Stomach (tissue), 9 donors: Measurements from ENCODE around the gene PRRX1. TPM values are rescaled to one million over a fixed set of nuclear protein-coding genes. Genes with fewer than 3 reads are reported as not detected.

ENCODE experiments used
- DNase-seq, 2 donors: peaks; one replicate each; pipeline versions ENCODE4 v3.0.0 to v3.0.0-alpha.2; 2013 to 2019
- H3K27ac ChIP-seq, 5 donors: fragments of 200-600 bp in 4 of 5; sonication (generic) in 4 of 5; one replicate each; pipeline ENCODE4 v1.5.1; 2013 to 2019; ENCODE audit warnings: mild to moderate bottlenecking in 1 of 5, moderate library complexity in 1 of 5
- H3K27me3 ChIP-seq, 3 donors: fragments of 200-600 bp; sonication (generic); one replicate each; pipeline ENCODE4 v1.5.1; 2017 to 2019; ENCODE audit warnings: mixed run types in 1 of 3
- H3K36me3 ChIP-seq, 4 donors: fragments of 200-600 bp; sonication (generic); 1 replicate in 3 of 4; 2 replicates in 1 of 4; pipeline ENCODE4 v1.5.1; 2016 to 2019
- H3K4me1 ChIP-seq, 4 donors: fragments of 200-600 bp; sonication (generic); one replicate each; pipeline ENCODE4 v1.5.1; 2016 to 2019
- H3K4me3 ChIP-seq, 4 donors: fragments of 200-600 bp; sonication (generic) in 3 of 4; one replicate each; pipeline ENCODE4 v1.5.1; 2016 to 2019; ENCODE audit warnings: mild to moderate bottlenecking in 1 of 4
- H3K9me3 ChIP-seq, 4 donors: fragments of 200-600 bp; sonication (generic); one replicate each; pipeline ENCODE4 v1.5.1; 2016 to 2019
- CTCF ChIP-seq, 7 experiments: fragments of 450-650 bp in 4 of 7; fragments of 200-600 bp in 3 of 7; sonication (generic) in 3 of 7; IDR thresholded peaks; one replicate each; pipeline ENCODE4 v1.5.1; 2016 to 2019; ENCODE audit warnings: antibody characterized with exemption in 7 of 7, control low read depth in 2 of 7, mild to moderate bottlenecking in 1 of 7
- EP300 ChIP-seq: sonication (generic); formaldehyde crosslinking; IDR thresholded peaks from one replicate; pipeline ENCODE4 v1.6.1; 2017; ENCODE audit warnings: antibody characterized with exemption
- POLR2A ChIP-seq, 4 donors: fragments of 450-650 bp; IDR thresholded peaks; one replicate each; pipeline ENCODE4 v1.6.1; 2016; ENCODE audit warnings: antibody characterized with exemption in 4 of 4, control low read depth in 2 of 4, mild to moderate bottlenecking in 1 of 4, moderate library complexity in 1 of 4
- POLR2AphosphoS5 ChIP-seq, 3 donors: sonication (generic); formaldehyde crosslinking; IDR thresholded peaks; one replicate each; pipeline ENCODE4 v1.6.1; 2016; ENCODE audit warnings: antibody characterized with exemption in 3 of 3
- WGBS, 5 donors: extraction: QIAGEN DNeasy Blood & Tissue Kit in 3 of 5; methylation state at CpG; one replicate each; pipeline versions ENCODE4 v1.1.5 to v1.1.7; 2013 to 2018; 5-methylcytosine and 5-hydroxymethylcytosine counted together
- intact Hi-C: fragments of 100-400 bp; cut with DNase I; formaldehyde crosslinking; loops from one replicate; pipeline ENCODE4 v1.15.1; 2023; ENCODE audit warnings: low total_unique reads
- polyA plus RNA-seq, 3 donors: library from polyadenylated mRNA; stranded (reverse); fragments of 200-250 nt; gene quantifications; one replicate each; pipeline ENCODE4 v1.2.3, GENCODE V29; 2013
- total RNA-seq, 5 donors: library from RNA; depleted of rRNA; stranded (reverse); fragments of >200 nt; gene quantifications; one replicate each; pipeline versions ENCODE4 v1.1.0 to v1.2.3, GENCODE V29; 2014 to 2016
- donor health status: healthy with polysubstance abuse.
- donor health status: Bipolar disorder and iron deficiency.
- donor health status: healthy.

The PRRX1 gene
- total and polyA plus RNA-seq, 8 donors, result 0.45 to 8.3 (median 1.3) TPM

GRCh38 chr1:170707959-170708655, 44.2 kb downstream of the PRRX1 start:
- Histone ChIP-seq H3K9me3 (no peaks in the 10 kb centered on the region), H3K27ac (peak overlapping the region in 2 of 5 donors; percentile 24 to 49), H3K36me3 (no peaks in the 10 kb centered on the region), H3K4me1 (no peaks in the 10 kb centered on the region), H3K27me3 (no peaks in the 10 kb centered on the region), H3K4me3 (no peak overlapping the region)
- no peak for TF ChIP-seq EP300
- DNase-seq, result no peak
- intact Hi-C loops, result no loop called here
- 70 to 78% (median 72%) methylated on average over 5 of the region's 5 CpGs for WGBS, 5 donors

- TF ChIP-seq POLR2AphosphoS5 (IDR thresholded peaks at IDR 0.05) (no peak), CTCF (IDR thresholded peaks at IDR 0.05) (no peak), POLR2A (IDR thresholded peaks at IDR 0.05) (no peak), EP300 (no peak)
Observed at GRCh38 chr1:170711682-170712081, 47.8 kb downstream of the PRRX1 start.

GRCh38 chr1:170714163-170714562, 50.2 kb downstream of the PRRX1 start:
- TF ChIP-seq CTCF (IDR thresholded peaks at IDR 0.05) (no peak), POLR2A (IDR thresholded peaks at IDR 0.05) (no peak), POLR2AphosphoS5 (IDR thresholded peaks at IDR 0.05) (no peak), EP300 (no peak)
- H3K36me3 ChIP-seq, result no peaks in the 10 kb centered on the region
- WGBS, 5 donors, result 80 to 87% (median 85%) methylated on average over 5 of the region's 5 CpGs
- intact Hi-C loops, result no loop called here
- no peaks in the 10 kb centered on the region for H3K9me3 ChIP-seq
- H3K4me3 ChIP-seq, result no peak overlapping the region
- no peak for DNase-seq
- H3K4me1 ChIP-seq, result no peaks in the 10 kb centered on the region
- no peaks in the 10 kb centered on the region for H3K27me3 ChIP-seq
- H3K27ac ChIP-seq, result no peak overlapping the region

More at GRCh38 chr1:170711682-170712081, 47.8 kb downstream of the PRRX1 start:
- intact Hi-C loops, result no loop called here
- Histone ChIP-seq H3K9me3 (no peaks in the 10 kb centered on the region), H3K27me3 (no peaks in the 10 kb centered on the region), H3K27ac (no peak overlapping the region), H3K4me3 (no peak overlapping the region), H3K36me3 (no peaks in the 10 kb centered on the region), H3K4me1 (no peaks in the 10 kb centered on the region)
- no peak for DNase-seq

GRCh38 chr1:170714938-170715337, 51.0 kb downstream of the PRRX1 start:
- 43 to 92% (median 90%) methylated on average over 1 of the region's 1 CpG for WGBS, 5 donors
- no peak for TF ChIP-seq POLR2A (IDR thresholded peaks at IDR 0.05)
- TF ChIP-seq CTCF (IDR thresholded peaks at IDR 0.05), result no peak
- TF ChIP-seq EP300, result no peak
- no peak for TF ChIP-seq POLR2AphosphoS5 (IDR thresholded peaks at IDR 0.05)
- Histone ChIP-seq H3K27me3 (no peaks in the 10 kb centered on the region), H3K9me3 (no peaks in the 10 kb centered on the region), H3K36me3 (no peaks in the 10 kb centered on the region), H3K4me1 (no peaks in the 10 kb centered on the region), H3K27ac (no peak overlapping the region), H3K4me3 (no peak overlapping the region)
- DNase-seq, result no peak
- intact Hi-C loops, result no loop called here

GRCh38 chr1:170716835-170717429, 53.0 kb downstream of the PRRX1 start:
- Histone ChIP-seq H3K4me1 (no peaks in the 10 kb centered on the region), H3K4me3 (no peak overlapping the region), H3K27me3 (no peaks in the 10 kb centered on the region), H3K27ac (no peak overlapping the region), H3K36me3 (no peaks in the 10 kb centered on the region), H3K9me3 (no peaks in the 10 kb centered on the region)
- TF ChIP-seq POLR2AphosphoS5 (IDR thresholded peaks at IDR 0.05) (no peak), POLR2A (IDR thresholded peaks at IDR 0.05) (no peak), CTCF (IDR thresholded peaks at IDR 0.05) (no peak), EP300 (no peak)
- intact Hi-C loops, result no loop called here
- 59 to 80% (median 73%) methylated on average over 3 of the region's 3 CpGs for WGBS, 5 donors
- DNase-seq, result no peak
